Fibroblast of pulmonary artery (primary cell): ENCODE results near the gene TRPC5OS.

Experiments used
- DNase-seq: peaks from one replicate; pipeline ENCODE4 v3.0.0-alpha.2; 2010; ENCODE audit warnings: low read depth
- H3K4me3 ChIP-seq: replicated peaks from 2 replicates; pipeline ENCODE4 v1.5.1; 2011; ENCODE audit warnings: low read depth, mild to moderate bottlenecking, control low read depth, low read length, moderate library complexity
- CTCF ChIP-seq: IDR thresholded peaks from 2 replicates; pipeline ENCODE4 v1.5.1; 2011; ENCODE audit warnings: mild to moderate bottlenecking, control low read depth, low read length, inconsistent platforms; ENCODE audit errors: missing control alignments

TRPC5OS gene

GRCh38 chrX:111850975-111851374, 25.0 kb upstream of the TRPC5OS start:
- TF ChIP-seq CTCF: no peak
- DNase-seq: no peak
- H3K4me3 ChIP-seq: no peak overlapping the region

DNA sequence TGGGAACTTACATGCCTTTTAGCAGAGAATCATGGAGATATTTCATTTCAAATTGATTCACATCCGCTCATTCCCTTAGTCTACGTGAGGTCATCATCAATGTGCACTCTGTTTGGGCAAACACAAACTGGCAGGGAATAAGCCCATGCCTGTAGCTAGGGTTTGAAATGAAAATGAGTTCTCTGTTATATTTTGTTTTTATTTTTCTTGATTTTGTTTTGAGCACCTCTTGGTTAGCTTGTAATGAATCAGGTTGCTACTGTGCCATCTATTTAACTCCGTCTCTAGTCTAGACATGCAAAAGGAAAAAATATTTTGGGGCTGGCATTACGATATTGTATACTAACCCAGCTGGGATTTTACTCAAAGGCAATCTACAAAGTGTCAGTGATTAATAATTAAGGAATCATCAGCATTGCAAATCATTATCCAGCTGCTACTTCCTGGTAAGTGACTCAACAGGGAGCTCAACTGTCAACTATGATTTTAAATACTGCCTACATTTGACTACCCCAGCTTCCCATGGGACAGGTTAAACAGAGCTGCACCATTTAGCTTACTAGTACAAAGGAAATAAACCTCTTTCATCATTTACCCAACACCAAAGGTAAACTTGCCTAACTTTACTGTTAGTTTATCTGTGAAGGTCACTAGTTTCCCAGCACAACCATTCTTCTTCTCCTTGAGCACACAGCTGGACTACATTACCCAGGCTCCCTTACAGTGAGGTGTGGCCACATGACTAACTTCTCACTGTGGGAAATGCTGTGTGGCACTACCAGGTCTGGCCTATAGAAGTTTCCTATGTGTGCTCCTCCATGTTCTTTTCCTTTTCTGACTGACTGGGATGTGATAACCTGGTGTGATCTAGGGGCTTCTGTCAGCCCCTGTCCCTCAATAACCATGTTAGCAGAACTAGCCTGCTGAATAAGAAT, 21.2 kb upstream of the TRPC5OS start:
- no peak for DNase-seq
- no peak overlapping the region for H3K4me3 ChIP-seq
- TF ChIP-seq CTCF: no peak

- DNase-seq: no peak
- H3K4me3 ChIP-seq: no peak overlapping the region
- no peak for TF ChIP-seq CTCF
Observed at GRCh38 chrX:111857534-111858060, 18.4 kb upstream of the TRPC5OS start.

- no peak overlapping the region for H3K4me3 ChIP-seq
- no peak for DNase-seq
- no peak for TF ChIP-seq CTCF
Observed at GRCh38 chrX:111861605-111862004, 14.4 kb upstream of the TRPC5OS start.

GRCh38 chrX:111867236-111867635, 8.7 kb upstream of the TRPC5OS start:
- TF ChIP-seq CTCF: no peak
- DNase-seq: no peak
- no peak overlapping the region for H3K4me3 ChIP-seq

- TF ChIP-seq CTCF: no peak
- peak; percentile 11 for DNase-seq
- H3K4me3 ChIP-seq: no peak overlapping the region
Observed at GRCh38 chrX:111868726-111869638, 7.0 kb upstream of the TRPC5OS start.
